HCT116 (cell line): ENCODE measurements around the gene USP33. TPM values are rescaled to one million over a fixed set of nuclear protein-coding genes. Genes with fewer than 3 reads are reported as not detected.

Experiments used
- ATAC-seq: fragments of 200-7000 bp; cut with Tn5 transposase; 2 replicates; pipeline ENCODE4 v1.9.1; 2020; ENCODE audit warnings: mild to moderate bottlenecking, moderate library complexity
- BruUV-seq: library from RNA; stranded (reverse); fragments of 400-500 nt; replicated peaks from 2 replicates; lab custom pipeline; 2021; lab: Mats Ljungman, UMichigan
- CTCF ChIA-PET: fragments of 300-600 bp; sonication (Branson Sonifier 250); formaldehyde crosslinking; loops from one replicate; lab custom pipeline; 2021; ENCODE audit warnings: antibody characterized with exemption; lab: Charles Lee
- POLR2A ChIA-PET: fragments of 300-600, 350-600 bp; sonication (Branson Sonifier 250); formaldehyde crosslinking; loops from one replicate; lab custom pipeline; 2021; ENCODE audit warnings: antibody characterized with exemption; lab: Charles Lee
- RAD21 ChIA-PET, 2 experiments: fragments of 300-600 bp; sonication (Branson Sonifier 250); formaldehyde crosslinking; loops; one replicate each; lab custom pipeline; 2023; ENCODE audit warnings: low total read pairs in 2 of 2; ENCODE audit not compliant: uncharacterized antibody in 2 of 2, unreplicated experiment in 2 of 2, low non-redundant PET in 1 of 2; lab: Charles Lee
- DNase-seq: peaks from one replicate; pipeline ENCODE4 v3.0.0-alpha.2; 2010; ENCODE audit warnings: low read depth, low spot score
- H2AFZ ChIP-seq: fragments of 200-600 bp; shearing (Covaris generic), sonication (generic); 2 replicates; pipeline ENCODE4 v1.6.1; 2017; ENCODE audit warnings: low read depth, mixed run types, mixed read lengths, antibody characterized with exemption, low read length; ENCODE audit not compliant: poor library complexity, severe bottlenecking
- H3K27ac ChIP-seq: 2 replicates; pipeline ENCODE4 v1.5.1; 2012; ENCODE audit warnings: low read depth, low read length
- H3K27me3 ChIP-seq: fragments of 200-600 bp; sonication (generic); 2 replicates; pipeline ENCODE4 v1.6.1; 2016; ENCODE audit warnings: mixed run types, low read length, mixed read lengths; ENCODE audit not compliant: insufficient read depth
- H3K36me3 ChIP-seq, 2 experiments: fragments of 200-500 bp in 1 of 2; fragments of 200-600 bp in 1 of 2; sonication (Bioruptor generic) in 1 of 2; sonication (generic) in 1 of 2; 2 replicates each; pipeline versions ENCODE4 v1.5.1 to v1.6.1; 2014 to 2016; ENCODE audit warnings: low read length in 2 of 2, inconsistent platforms in 1 of 2, mixed read lengths in 1 of 2, mixed run types in 1 of 2; ENCODE audit not compliant: insufficient read depth in 2 of 2, control insufficient read depth in 1 of 2
- H3K4me1 ChIP-seq, 2 experiments: fragments of 200-600 bp in 1 of 2; sonication (generic) in 1 of 2; 2 replicates each; pipeline versions ENCODE4 v1.5.1 to v1.6.1; 2012 to 2017; ENCODE audit warnings: low read length in 2 of 2, inconsistent platforms in 1 of 2, mild to moderate bottlenecking in 1 of 2, mixed read lengths in 1 of 2, mixed run types in 1 of 2, moderate library complexity in 1 of 2; ENCODE audit not compliant: insufficient read depth in 2 of 2, control insufficient read depth in 1 of 2
- H3K4me2 ChIP-seq: fragments of 200-600 bp; sonication (generic); 2 replicates; pipeline ENCODE4 v1.6.1; 2017; ENCODE audit warnings: mixed run types, low read length, mixed read lengths
- H3K4me3 ChIP-seq, 2 experiments: fragments of 200-600 bp in 1 of 2; sonication (generic) in 1 of 2; replicated peaks in 1 of 2; 2 replicates each; pipeline ENCODE4 v1.5.1; 2011 to 2016; ENCODE audit warnings: low read length in 2 of 2, control low read depth in 1 of 2, low read depth in 1 of 2, mild to moderate bottlenecking in 1 of 2, mixed read lengths in 1 of 2, mixed run types in 1 of 2
- H3K79me2 ChIP-seq: fragments of 200-600 bp; sonication (generic); 2 replicates; pipeline ENCODE4 v1.6.1; 2017; ENCODE audit warnings: mild to moderate bottlenecking, mixed run types, low read length, moderate library complexity, mixed read lengths; ENCODE audit not compliant: insufficient read depth
- H3K9ac ChIP-seq: fragments of 200-600 bp; sonication (generic); 2 replicates; pipeline ENCODE4 v1.6.1; 2016; ENCODE audit warnings: low read length, mixed read lengths
- H3K9me2 ChIP-seq: fragments of 200-600 bp; sonication (generic), shearing (Covaris generic); 2 replicates; pipeline ENCODE4 v1.6.1; 2017; ENCODE audit warnings: mixed run types, mild to moderate bottlenecking, moderate library complexity; ENCODE audit not compliant: insufficient read depth
- H3K9me3 ChIP-seq, 2 experiments: fragments of 200-500 bp in 1 of 2; fragments of 200-600 bp in 1 of 2; sonication (Bioruptor generic) in 1 of 2; sonication (generic) in 1 of 2; 2 replicates each; pipeline ENCODE4 v1.6.1; 2014 to 2017; ENCODE audit warnings: low read length in 2 of 2, mixed read lengths in 2 of 2, inconsistent platforms in 1 of 2, low read depth in 1 of 2, mild to moderate bottlenecking in 1 of 2, mixed run types in 1 of 2, moderate library complexity in 1 of 2; ENCODE audit not compliant: control insufficient read depth in 1 of 2, insufficient read depth in 1 of 2
- H4K20me1 ChIP-seq: fragments of 200-600 bp; sonication (generic), shearing (Covaris generic); 2 replicates; pipeline ENCODE4 v1.6.1; 2017; ENCODE audit warnings: mixed run types, mild to moderate bottlenecking, moderate library complexity; ENCODE audit not compliant: insufficient read depth
- CBX3 ChIP-seq: IDR thresholded peaks from 2 replicates; pipeline ENCODE4 v1.6.1; 2012; ENCODE audit warnings: low read depth
- CEBPB ChIP-seq: IDR thresholded peaks from 2 replicates; pipeline ENCODE4 v1.6.1; 2012; ENCODE audit warnings: low read depth
- EGR1 ChIP-seq: IDR thresholded peaks from 2 replicates; pipeline ENCODE4 v1.6.1; 2012; ENCODE audit warnings: low read depth
- ELF1 ChIP-seq: IDR thresholded peaks from 2 replicates; pipeline ENCODE4 v1.6.1; 2012; ENCODE audit warnings: low read depth, borderline replicate concordance
- EZH2 ChIP-seq: fragments of 200-600 bp; sonication (generic); IDR thresholded peaks from 2 replicates; pipeline ENCODE4 v1.6.1; 2017; ENCODE audit warnings: antibody characterized with exemption, mixed run types
- EZH2phosphoT487 ChIP-seq: fragments of 200-600 bp; IDR thresholded peaks from 2 replicates; pipeline ENCODE4 v1.6.1; 2018; ENCODE audit warnings: antibody characterized with exemption, borderline replicate concordance
- FOSL1 ChIP-seq: IDR thresholded peaks from 2 replicates; pipeline ENCODE4 v1.6.1; 2012; ENCODE audit warnings: low read depth
- JUND ChIP-seq: IDR thresholded peaks from 2 replicates; pipeline ENCODE4 v1.6.1; 2012
- POLR2A ChIP-seq: IDR thresholded peaks from 2 replicates; pipeline ENCODE4 v1.7.0; 2011; ENCODE audit warnings: borderline replicate concordance; ENCODE audit not compliant: insufficient read depth, insufficient read length; ENCODE audit errors: extremely low read depth
- POLR2AphosphoS5 ChIP-seq: IDR thresholded peaks from 2 replicates; pipeline ENCODE4 v1.6.1; 2011; ENCODE audit warnings: mild to moderate bottlenecking, low read depth, low read length, moderate library complexity
- RAD21 ChIP-seq: IDR thresholded peaks from 2 replicates; pipeline ENCODE4 v1.6.1; 2012; ENCODE audit warnings: low read depth, mild to moderate bottlenecking
- SIN3A ChIP-seq: IDR thresholded peaks from 2 replicates; pipeline ENCODE4 v1.6.1; 2012; ENCODE audit warnings: low read depth
- SP1 ChIP-seq: IDR thresholded peaks from 2 replicates; pipeline ENCODE4 v1.6.1; 2012; ENCODE audit warnings: low read depth
- SRF ChIP-seq: IDR thresholded peaks from 2 replicates; pipeline ENCODE4 v1.6.1; 2012; ENCODE audit warnings: low read depth
- TCF7L2 ChIP-seq: IDR thresholded peaks from 2 replicates; pipeline ENCODE4 v1.7.0; 2011; ENCODE audit warnings: borderline replicate concordance, inconsistent platforms; ENCODE audit not compliant: insufficient read depth, insufficient read length; ENCODE audit errors: extremely low read depth
- YY1 ChIP-seq: IDR thresholded peaks from 2 replicates; pipeline ENCODE4 v1.6.1; 2011; ENCODE audit warnings: low read length, low read depth, moderate library complexity, mild to moderate bottlenecking; ENCODE audit not compliant: insufficient replicate concordance; ENCODE audit errors: extremely low read depth
- ZFX ChIP-seq: fragments of 450-650 bp; IDR thresholded peaks from 2 replicates; pipeline ENCODE4 v1.6.1; 2017
- intact Hi-C: fragments of 100-400 bp; cut with micrococcal nuclease; formaldehyde crosslinking; loops from 2 replicates; pipeline ENCODE4 v1.10.0; 2022
- total RNA-seq: library from RNA; stranded (reverse); gene quantifications from one replicate; pipeline ENCODE4 v1.2.1, GENCODE V29; 2021; ENCODE audit not compliant: unreplicated experiment
- TF ChIP-seq, protein P1 (sequence below): IDR thresholded peaks from 2 replicates; pipeline ENCODE4 v1.6.1; 2012
- TF ChIP-seq, protein P2 (sequence below): IDR thresholded peaks from 2 replicates; pipeline ENCODE4 v1.6.1; 2011; ENCODE audit warnings: mild to moderate bottlenecking, low read length, moderate library complexity; ENCODE audit not compliant: insufficient replicate concordance; ENCODE audit errors: extremely low read depth
- TF ChIP-seq, protein P3 (sequence below): IDR thresholded peaks from 2 replicates; pipeline ENCODE4 v1.6.1; 2012

USP33 gene
- total RNA-seq, 1 experiment from 2014 or later, result 46.1 TPM

DNA sequence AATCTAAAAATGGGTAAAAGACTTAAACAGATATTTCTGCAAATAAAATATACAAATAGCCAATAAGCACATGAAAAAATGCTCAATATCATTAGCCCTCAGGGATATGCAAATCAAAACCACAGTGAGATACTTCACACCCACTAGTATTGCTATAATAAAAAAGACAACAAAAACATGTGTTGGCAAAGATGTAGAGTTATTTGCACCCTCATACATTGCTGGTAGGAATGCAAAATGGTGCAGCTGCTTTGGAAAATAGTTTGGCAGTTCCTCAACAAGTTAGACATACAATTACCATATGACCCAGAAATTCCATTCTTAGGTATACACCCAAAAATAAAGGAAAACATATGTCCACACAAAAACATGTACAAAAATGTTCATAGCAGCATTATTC, 107.4 kb downstream of the USP33 start:
- ChIA-PET CTCF (no interaction called here), RAD21 (no interaction called here), POLR2A (no interaction called here)
- H3K4me2 ChIP-seq, result no peak overlapping the region
- BruUV-seq, result no TSS peak
- H3K79me2 ChIP-seq, result peaks cover 99% of the 10 kb centered on the region
- no peaks in the 10 kb centered on the region for H3K36me3 ChIP-seq
- H3K27me3 ChIP-seq, result no peaks in the 10 kb centered on the region
- TF ChIP-seq CBX3, result no peak
- no peak for TF ChIP-seq EZH2phosphoT487
- no peak for TF ChIP-seq TCF7L2
- TF ChIP-seq FOSL1, result no peak
- TF ChIP-seq RAD21, result no peak
- TF ChIP-seq ZFX, result no peak
- TF ChIP-seq EZH2, result no peak
- TF ChIP-seq SRF, result no peak
- TF ChIP-seq EGR1, result no peak
- no peaks in the 10 kb centered on the region for H3K9me3 ChIP-seq
- DNase-seq (no peak), ATAC-seq (no peak)
- H2AFZ ChIP-seq, result no peak overlapping the region
- H3K4me1 ChIP-seq, result 0 out of 4 replicates have a peak, but pooled peaks cover 0 to 2% of the 10 kb centered on the region in 2 experiments
- no peak overlapping the region for H3K27ac ChIP-seq
- intact Hi-C loops, result no loop called here
- no peak overlapping the region for H3K9ac ChIP-seq
- H3K9me2 ChIP-seq, result no peaks in the 10 kb centered on the region
- no peak overlapping the region for H3K4me3 ChIP-seq
- H4K20me1 ChIP-seq, result peaks cover 8% of the 10 kb centered on the region

- H3K4me2 ChIP-seq, result no peak overlapping the region
- no peaks in the 10 kb centered on the region for H3K4me1 ChIP-seq
- BruUV-seq, result no TSS peak
- H3K9me3 ChIP-seq, result no peaks in the 10 kb centered on the region
- RAD21 ChIA-PET, result no interaction called here
- intact Hi-C loops, result no loop called here
- CTCF ChIA-PET, result no interaction called here
- POLR2A ChIA-PET, result no interaction called here
- H4K20me1 ChIP-seq, result peaks cover 5% of the 10 kb centered on the region
- H2AFZ ChIP-seq, result no peak overlapping the region
- no peaks in the 10 kb centered on the region for H3K36me3 ChIP-seq
- no peak overlapping the region for H3K9ac ChIP-seq
- H3K9me2 ChIP-seq, result no peaks in the 10 kb centered on the region
- ATAC-seq, result no peak
- peaks cover 97% of the 10 kb centered on the region for H3K79me2 ChIP-seq
- H3K4me3 ChIP-seq, result no peak overlapping the region
- H3K27ac ChIP-seq, result no peak overlapping the region
- H3K27me3 ChIP-seq, result no peaks in the 10 kb centered on the region
- DNase-seq, result no peak
- no peak for TF ChIP-seq POLR2AphosphoS5
- TF ChIP-seq, protein P1, sequence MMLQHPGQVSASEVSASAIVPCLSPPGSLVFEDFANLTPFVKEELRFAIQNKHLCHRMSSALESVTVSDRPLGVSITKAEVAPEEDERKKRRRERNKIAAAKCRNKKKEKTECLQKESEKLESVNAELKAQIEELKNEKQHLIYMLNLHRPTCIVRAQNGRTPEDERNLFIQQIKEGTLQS, result no peak
- TF ChIP-seq CBX3, result no peak
- TF ChIP-seq TCF7L2, result no peak
- TF ChIP-seq, protein P2, sequence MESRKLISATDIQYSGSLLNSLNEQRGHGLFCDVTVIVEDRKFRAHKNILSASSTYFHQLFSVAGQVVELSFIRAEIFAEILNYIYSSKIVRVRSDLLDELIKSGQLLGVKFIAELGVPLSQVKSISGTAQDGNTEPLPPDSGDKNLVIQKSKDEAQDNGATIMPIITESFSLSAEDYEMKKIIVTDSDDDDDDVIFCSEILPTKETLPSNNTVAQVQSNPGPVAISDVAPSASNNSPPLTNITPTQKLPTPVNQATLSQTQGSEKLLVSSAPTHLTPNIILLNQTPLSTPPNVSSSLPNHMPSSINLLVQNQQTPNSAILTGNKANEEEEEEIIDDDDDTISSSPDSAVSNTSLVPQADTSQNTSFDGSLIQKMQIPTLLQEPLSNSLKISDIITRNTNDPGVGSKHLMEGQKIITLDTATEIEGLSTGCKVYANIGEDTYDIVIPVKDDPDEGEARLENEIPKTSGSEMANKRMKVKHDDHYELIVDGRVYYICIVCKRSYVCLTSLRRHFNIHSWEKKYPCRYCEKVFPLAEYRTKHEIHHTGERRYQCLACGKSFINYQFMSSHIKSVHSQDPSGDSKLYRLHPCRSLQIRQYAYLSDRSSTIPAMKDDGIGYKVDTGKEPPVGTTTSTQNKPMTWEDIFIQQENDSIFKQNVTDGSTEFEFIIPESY, result no peak
- no peak for TF ChIP-seq YY1
- no peak for TF ChIP-seq RAD21
- no peak for TF ChIP-seq SRF
- TF ChIP-seq POLR2A, result no peak
- no peak for TF ChIP-seq SP1
- no peak for TF ChIP-seq JUND
- TF ChIP-seq SIN3A, result no peak
- TF ChIP-seq, protein P3, sequence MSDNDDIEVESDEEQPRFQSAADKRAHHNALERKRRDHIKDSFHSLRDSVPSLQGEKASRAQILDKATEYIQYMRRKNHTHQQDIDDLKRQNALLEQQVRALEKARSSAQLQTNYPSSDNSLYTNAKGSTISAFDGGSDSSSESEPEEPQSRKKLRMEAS, result no peak
- no peak for TF ChIP-seq ELF1
- TF ChIP-seq CEBPB, result no peak
- TF ChIP-seq FOSL1, result no peak
Observed at GRCh38 chr1:77649127-77649526, 110.5 kb downstream of the USP33 start.
